Measurements from ENCODE around the gene SPTBN4. TPM values are rescaled to one million over a fixed set of nuclear protein-coding genes. Genes with fewer than 3 reads are reported as not detected.

The SPTBN4 gene
- total and polyA plus RNA-seq, 5 donors: 3.2 to 6.4 (median 5.4) TPM

DNA sequence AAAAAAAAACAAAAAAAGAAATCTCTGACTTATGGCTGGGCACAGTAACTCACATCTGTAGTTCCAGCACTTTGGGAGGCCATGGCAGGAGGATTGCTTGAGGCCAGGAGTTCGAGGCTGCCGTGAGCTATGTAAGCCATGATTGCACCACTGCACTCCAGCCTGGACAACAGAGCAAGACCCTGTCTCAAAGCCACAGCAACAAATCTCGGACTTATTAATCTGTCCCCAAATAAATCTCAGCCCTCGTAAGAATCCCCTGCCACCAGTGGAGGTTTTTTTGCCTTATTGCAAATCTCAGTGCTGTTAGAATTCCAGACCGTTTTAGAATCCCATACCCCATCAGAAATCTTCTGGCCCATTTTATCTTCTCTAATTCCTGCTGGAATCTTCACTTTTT, 114.7 kb downstream of the SPTBN4 start:
- WGBS: 96% methylated on average over 5 of the region's 5 CpGs

GRCh38 chr19:40582467-40582866, 115.7 kb downstream of the SPTBN4 start:
- intact Hi-C loops (cut with DNase I): no loop called here
- H3K4me3 ChIP-seq (ENCODE audit: low read length): no peak overlapping the region
- no peak for ATAC-seq
- no peak for DNase-seq
- H3K9me3 ChIP-seq (ENCODE audit: control insufficient read depth, low read length): no peaks in the 10 kb centered on the region
- no peaks in the 10 kb centered on the region for H3K4me1 ChIP-seq (ENCODE audit: control insufficient read depth, insufficient read depth, low read length)
- no peak overlapping the region for H3K27ac ChIP-seq (ENCODE audit: low read length)
- no peaks in the 10 kb centered on the region for H3K27me3 ChIP-seq (ENCODE audit: control insufficient read depth, insufficient read depth)
- 86% methylated on average over 2 of the region's 2 CpGs for WGBS

More for the DNA sequence above, 114.7 kb downstream of the SPTBN4 start:
- DNase-seq (no peak), ATAC-seq (no peak)
- no peaks in the 10 kb centered on the region for H3K9me3 ChIP-seq (ENCODE audit: control insufficient read depth, low read length)
- H3K4me3 ChIP-seq (ENCODE audit: low read length): no peak overlapping the region
- H3K27me3 ChIP-seq (ENCODE audit: control insufficient read depth, insufficient read depth): no peaks in the 10 kb centered on the region
- no peaks in the 10 kb centered on the region for H3K4me1 ChIP-seq (ENCODE audit: control insufficient read depth, insufficient read depth, low read length)
- intact Hi-C loops (cut with DNase I): no loop called here
- H3K27ac ChIP-seq (ENCODE audit: low read length): no peak overlapping the region

- no peak overlapping the region for H3K27ac ChIP-seq (ENCODE audit: low read length)
- H3K4me3 ChIP-seq (ENCODE audit: low read length): no peak overlapping the region
- intact Hi-C loops (cut with DNase I): no loop called here
- no peaks in the 10 kb centered on the region for H3K9me3 ChIP-seq (ENCODE audit: control insufficient read depth, low read length)
- DNase-seq (no peak), ATAC-seq (no peak)
- H3K27me3 ChIP-seq (ENCODE audit: control insufficient read depth, insufficient read depth): no peaks in the 10 kb centered on the region
- 83% methylated on average over 14 of the region's 14 CpGs for WGBS
- H3K4me1 ChIP-seq (ENCODE audit: control insufficient read depth, insufficient read depth, low read length): no peaks in the 10 kb centered on the region
These were observed 116.5 kb downstream of the SPTBN4 start for GRCh38 chr19:40583283-40583682.

DNA sequence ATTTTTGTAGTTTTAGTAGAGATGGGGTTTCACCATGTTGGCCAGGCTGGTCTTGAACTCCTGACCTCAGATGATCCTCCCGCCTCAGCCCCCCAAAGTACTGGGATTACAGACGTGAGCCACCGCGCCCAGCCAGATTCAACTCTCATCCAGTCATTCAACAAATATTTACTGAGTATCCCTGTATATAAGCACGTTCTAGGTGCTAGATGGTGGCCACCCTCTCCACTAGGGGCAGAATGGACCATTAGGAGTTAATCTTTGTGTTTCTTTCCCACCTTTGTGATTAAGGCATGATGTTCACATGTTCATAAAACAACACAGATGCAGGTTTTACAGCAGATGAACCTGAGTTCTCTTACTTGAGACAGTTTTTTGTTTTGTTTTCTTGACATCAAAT, 117.2 kb downstream of the SPTBN4 start:
- no peaks in the 10 kb centered on the region for H3K27me3 ChIP-seq (ENCODE audit: control insufficient read depth, insufficient read depth)
- H3K9me3 ChIP-seq (ENCODE audit: control insufficient read depth, low read length): no peaks in the 10 kb centered on the region
- no peaks in the 10 kb centered on the region for H3K4me1 ChIP-seq (ENCODE audit: control insufficient read depth, insufficient read depth, low read length)
- H3K4me3 ChIP-seq (ENCODE audit: low read length): no peak overlapping the region
- DNase-seq: no peak
- ATAC-seq: no peak
- H3K27ac ChIP-seq (ENCODE audit: low read length): no peak overlapping the region
- 89% methylated on average over 5 of the region's 5 CpGs for WGBS
- intact Hi-C loops (cut with DNase I): no loop called here

- WGBS: 85% methylated on average over 11 of the region's 11 CpGs
- Histone ChIP-seq H3K4me3 (ENCODE audit: low read length) (no peak overlapping the region), H3K27me3 (ENCODE audit: control insufficient read depth, insufficient read depth) (no peaks in the 10 kb centered on the region), H3K27ac (ENCODE audit: low read length) (no peak overlapping the region), H3K4me1 (ENCODE audit: control insufficient read depth, insufficient read depth, low read length) (no peaks in the 10 kb centered on the region), H3K9me3 (ENCODE audit: control insufficient read depth, low read length) (no peaks in the 10 kb centered on the region)
- no peak for DNase-seq
- intact Hi-C loops (cut with DNase I): no loop called here
- no peak for ATAC-seq
These were observed 118.6 kb downstream of the SPTBN4 start for GRCh38 chr19:40585241-40585981.

DNA sequence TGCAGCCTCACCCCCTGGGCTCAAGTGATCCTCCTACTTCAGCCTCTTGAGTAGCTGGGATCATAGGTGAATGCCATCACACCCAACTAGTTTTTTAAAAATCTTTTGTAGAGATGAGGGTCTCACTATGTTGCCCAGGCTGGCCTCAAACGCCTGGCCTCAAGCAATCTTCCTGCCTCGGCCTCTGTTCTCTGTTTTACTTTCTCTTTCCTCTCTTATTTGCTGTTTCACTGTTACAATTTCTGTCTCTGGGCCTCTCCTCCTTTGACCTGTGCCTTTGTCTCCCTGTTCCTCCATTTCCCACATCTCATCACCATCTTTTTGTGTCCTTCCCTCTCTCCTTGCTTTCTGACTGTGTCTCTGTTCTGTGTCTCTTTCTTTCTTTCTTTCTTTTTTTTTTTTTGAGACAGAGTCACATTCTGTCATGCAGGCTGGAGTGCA, 119.2 kb downstream of the SPTBN4 start:
- H3K27me3 ChIP-seq (ENCODE audit: control insufficient read depth, insufficient read depth): no peaks in the 10 kb centered on the region
- intact Hi-C loops (cut with DNase I): no loop called here
- ATAC-seq: no peak
- DNase-seq: no peak
- H3K27ac ChIP-seq (ENCODE audit: low read length): no peak overlapping the region
- 88% methylated on average over 2 of the region's 2 CpGs for WGBS
- no peaks in the 10 kb centered on the region for H3K4me1 ChIP-seq (ENCODE audit: control insufficient read depth, insufficient read depth, low read length)
- no peak overlapping the region for H3K4me3 ChIP-seq (ENCODE audit: low read length)
- H3K9me3 ChIP-seq (ENCODE audit: control insufficient read depth, low read length): no peaks in the 10 kb centered on the region

DNA sequence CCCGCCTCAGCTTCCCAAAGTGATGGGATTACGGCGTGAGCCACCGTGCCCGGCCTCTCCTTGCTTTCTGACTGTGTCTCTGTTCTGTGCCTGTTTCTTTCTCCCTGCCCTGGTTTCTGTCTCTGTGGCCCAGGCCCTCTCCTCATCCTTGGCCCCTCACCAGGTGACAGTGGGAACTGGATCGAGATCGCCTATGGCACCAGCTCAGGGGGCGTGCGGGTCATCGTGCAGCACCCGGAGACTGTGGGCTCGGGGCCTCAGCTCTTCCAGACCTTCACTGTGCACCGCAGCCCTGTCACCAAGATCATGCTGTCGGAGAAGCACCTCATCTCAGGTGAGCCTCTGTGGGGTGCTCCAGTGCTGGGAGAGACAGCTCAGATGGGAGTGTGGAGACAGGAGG, 119.8 kb downstream of the SPTBN4 start:
- Histone ChIP-seq H3K27me3 (ENCODE audit: control insufficient read depth, insufficient read depth) (no peaks in the 10 kb centered on the region), H3K4me1 (ENCODE audit: control insufficient read depth, insufficient read depth, low read length) (no peaks in the 10 kb centered on the region), H3K27ac (ENCODE audit: low read length) (no peak overlapping the region), H3K9me3 (ENCODE audit: control insufficient read depth, low read length) (no peaks in the 10 kb centered on the region), H3K4me3 (ENCODE audit: low read length) (no peak overlapping the region)
- WGBS: 95% methylated on average over 14 of the region's 14 CpGs
- DNase-seq (no peak), ATAC-seq (no peak)
- intact Hi-C loops (cut with DNase I): no loop called here

- intact Hi-C loops (cut with DNase I): no loop called here
- no peaks in the 10 kb centered on the region for H3K4me1 ChIP-seq (ENCODE audit: control insufficient read depth, insufficient read depth, low read length)
- no peak overlapping the region for H3K27ac ChIP-seq (ENCODE audit: low read length)
- no peak for DNase-seq
- H3K4me3 ChIP-seq (ENCODE audit: low read length): no peak overlapping the region
- H3K9me3 ChIP-seq (ENCODE audit: control insufficient read depth, low read length): no peaks in the 10 kb centered on the region
- 84% methylated on average over 19 of the region's 19 CpGs for WGBS
- no peak for ATAC-seq
- no peaks in the 10 kb centered on the region for H3K27me3 ChIP-seq (ENCODE audit: control insufficient read depth, insufficient read depth)
These were observed 121.5 kb downstream of the SPTBN4 start for GRCh38 chr19:40588110-40588854.

GRCh38 chr19:40588926-40589569, 122.2 kb downstream of the SPTBN4 start:
- ATAC-seq: peak in 1 of 2 donors; percentile 11
- H3K27me3 ChIP-seq (ENCODE audit: control insufficient read depth, insufficient read depth): no peaks in the 10 kb centered on the region
- no peak overlapping the region for H3K4me3 ChIP-seq (ENCODE audit: low read length)
- H3K9me3 ChIP-seq (ENCODE audit: control insufficient read depth, low read length): no peaks in the 10 kb centered on the region
- no peak overlapping the region for H3K27ac ChIP-seq (ENCODE audit: low read length)
- intact Hi-C loops (cut with DNase I): no loop called here
- no peaks in the 10 kb centered on the region for H3K4me1 ChIP-seq (ENCODE audit: control insufficient read depth, insufficient read depth, low read length)
- 85% methylated on average over 9 of the region's 9 CpGs for WGBS
- DNase-seq: peak in 1 of 3 donors; percentile 29

DNA sequence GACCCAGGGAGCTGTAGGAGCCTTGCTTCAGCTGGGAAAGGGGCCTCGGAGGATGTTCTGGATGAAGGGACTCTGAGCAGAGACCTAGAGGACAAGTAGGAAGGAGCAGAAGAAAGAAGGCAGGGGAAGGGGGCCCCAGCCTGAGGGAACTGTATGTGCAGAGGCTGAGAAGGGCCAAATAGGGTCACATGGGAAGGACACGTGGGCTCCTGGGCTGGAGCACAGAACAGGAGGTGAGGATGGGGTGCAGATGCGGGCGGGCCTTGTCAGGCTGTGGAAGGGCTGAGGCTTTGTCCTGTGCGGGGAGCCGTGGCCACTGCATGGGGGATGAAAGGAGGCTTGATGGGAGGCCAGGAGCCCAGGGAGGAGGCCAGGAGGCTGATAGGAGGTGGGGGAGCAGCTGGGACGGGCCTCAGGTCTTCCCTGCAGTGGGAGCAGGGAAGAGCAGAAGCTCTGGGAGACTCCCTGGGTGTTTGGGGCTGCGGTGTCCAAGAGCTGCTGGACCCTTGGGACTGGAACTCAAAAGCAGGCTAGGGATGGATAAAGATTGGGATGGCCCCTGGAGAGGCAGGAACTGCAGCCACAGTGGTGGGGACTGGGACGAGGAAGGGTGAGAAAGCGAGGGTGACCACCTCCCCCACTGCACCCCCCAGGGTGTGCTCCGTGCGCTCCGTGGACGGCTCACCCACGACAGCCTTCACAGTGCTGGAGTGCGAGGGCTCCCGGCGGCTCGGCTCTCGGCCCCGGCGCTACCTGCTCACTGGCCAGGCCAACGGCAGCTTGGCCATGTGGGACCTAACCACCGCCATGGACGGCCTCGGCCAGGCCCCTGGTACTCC, 123.0 kb downstream of the SPTBN4 start:
- DNase-seq (peak in 1 of 3 donors; percentile 41), ATAC-seq (peak in 1 of 2 donors; percentile 28)
- Histone ChIP-seq H3K4me1 (ENCODE audit: control insufficient read depth, insufficient read depth, low read length) (no peaks in the 10 kb centered on the region), H3K4me3 (ENCODE audit: low read length) (no peak overlapping the region), H3K27me3 (ENCODE audit: control insufficient read depth, insufficient read depth) (no peaks in the 10 kb centered on the region), H3K27ac (ENCODE audit: low read length) (no peak overlapping the region), H3K9me3 (ENCODE audit: control insufficient read depth, low read length) (no peaks in the 10 kb centered on the region)
- 90% methylated on average over 26 of the region's 26 CpGs for WGBS
- intact Hi-C loops (cut with DNase I): loop anchor here (2.0 to 10.0 kb wide), 4 partner anchors 45 to 285 kb away; no protein-coding TSS in a partner anchor

Measured in right cardiac atrium (tissue), 5 donors.